ENCODE data around the gene BANF1.

- TF ChIP-seq EZH2 (IDR thresholded peaks at IDR 0.05; ENCODE audit: borderline replicate concordance) (no peak), EZH2phosphoT487 (IDR thresholded peaks at IDR 0.05; ENCODE audit: low read depth, severe bottlenecking, unreplicated experiment) (no peak)
- TF ChIP-seq, protein P1, sequence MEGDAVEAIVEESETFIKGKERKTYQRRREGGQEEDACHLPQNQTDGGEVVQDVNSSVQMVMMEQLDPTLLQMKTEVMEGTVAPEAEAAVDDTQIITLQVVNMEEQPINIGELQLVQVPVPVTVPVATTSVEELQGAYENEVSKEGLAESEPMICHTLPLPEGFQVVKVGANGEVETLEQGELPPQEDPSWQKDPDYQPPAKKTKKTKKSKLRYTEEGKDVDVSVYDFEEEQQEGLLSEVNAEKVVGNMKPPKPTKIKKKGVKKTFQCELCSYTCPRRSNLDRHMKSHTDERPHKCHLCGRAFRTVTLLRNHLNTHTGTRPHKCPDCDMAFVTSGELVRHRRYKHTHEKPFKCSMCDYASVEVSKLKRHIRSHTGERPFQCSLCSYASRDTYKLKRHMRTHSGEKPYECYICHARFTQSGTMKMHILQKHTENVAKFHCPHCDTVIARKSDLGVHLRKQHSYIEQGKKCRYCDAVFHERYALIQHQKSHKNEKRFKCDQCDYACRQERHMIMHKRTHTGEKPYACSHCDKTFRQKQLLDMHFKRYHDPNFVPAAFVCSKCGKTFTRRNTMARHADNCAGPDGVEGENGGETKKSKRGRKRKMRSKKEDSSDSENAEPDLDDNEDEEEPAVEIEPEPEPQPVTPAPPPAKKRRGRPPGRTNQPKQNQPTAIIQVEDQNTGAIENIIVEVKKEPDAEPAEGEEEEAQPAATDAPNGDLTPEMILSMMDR (IDR thresholded peaks at IDR 0.05; ENCODE audit: poor library complexity): no peak
Measured at GRCh38 chr11:65987336-65987735, 15.0 kb upstream of the BANF1 start.
